Germinal center (tissue), 1 donor: Measurements from ENCODE around the gene VPS36.
A peak's percentile ranks its signal among the peaks of the same experiment; 100 is the strongest.
"Not testable (repeated sequence)": the region's sequence is repeated elsewhere in the genome, so short reads cannot be mapped to it uniquely, and the experiment has no call there.

ENCODE experiments used
- DNase-seq: peaks from one replicate; pipeline ENCODE4 v3.0.0; 2012; ENCODE audit warnings: mixed read lengths, low spot score

The VPS36 gene

GRCh38 chr13:52446265-52446664 is 4.2 kb downstream of the VPS36 start:
- DNase-seq: no peak

GRCh38 chr13:52432456-52432855 is 18.0 kb downstream of the VPS36 start:
- DNase-seq: no peak

GRCh38 chr13:52428295-52428694 is 22.1 kb downstream of the VPS36 start:
- DNase-seq: no peak

- no peak for DNase-seq
Measured at GRCh38 chr13:52421216-52421615, 29.2 kb downstream of the VPS36 start.

- DNase-seq: no peak
Measured at GRCh38 chr13:52419080-52419479, 31.4 kb downstream of the VPS36 start.

- DNase-seq: no peak
Measured at GRCh38 chr13:52414963-52415362, 35.5 kb downstream of the VPS36 start.

- no peak for DNase-seq
Measured at GRCh38 chr13:52414051-52414450, 36.4 kb downstream of the VPS36 start.

- DNase-seq: no peak
Measured at GRCh38 chr13:52412128-52412527, 38.3 kb downstream of the VPS36 start.

- DNase-seq: no peak
Measured at GRCh38 chr13:52411629-52412028, 38.8 kb downstream of the VPS36 start.

- not testable (repeated sequence) for DNase-seq
Measured at GRCh38 chr13:52408071-52408658, 42.3 kb downstream of the VPS36 start.

GRCh38 chr13:52407436-52407835 is 43.0 kb downstream of the VPS36 start:
- DNase-seq: not testable (repeated sequence)

GRCh38 chr13:52406629-52407028 is 43.8 kb downstream of the VPS36 start:
- DNase-seq: no peak

- peak; percentile 10 for DNase-seq
Measured at GRCh38 chr13:52405767-52406494, 44.5 kb downstream of the VPS36 start, which contains the start of gene THSD1. THSD1 (minus strand) TSS chr13:52406172; CDS start chr13:52402600, 3,572 bp downstream.

GRCh38 chr13:52405369-52405766 is 45.1 kb downstream of the VPS36 start:
- DNase-seq: no peak

GRCh38 chr13:52399708-52400107 is 50.7 kb downstream of the VPS36 start:
- no peak for DNase-seq

- DNase-seq: no peak
Measured at GRCh38 chr13:52399046-52399445, 51.4 kb downstream of the VPS36 start.

GRCh38 chr13:52395704-52396103 is 54.7 kb downstream of the VPS36 start:
- no peak for DNase-seq

- no peak for DNase-seq
Measured at GRCh38 chr13:52394586-52394985, 55.8 kb downstream of the VPS36 start.

- no peak for DNase-seq
Measured at GRCh38 chr13:52393572-52394357, 56.7 kb downstream of the VPS36 start.

GRCh38 chr13:52387721-52388120 is 62.7 kb downstream of the VPS36 start:
- DNase-seq: no peak

- no peak for DNase-seq
Measured at GRCh38 chr13:52385870-52386269, 64.6 kb downstream of the VPS36 start.

GRCh38 chr13:52383366-52383765 is 67.1 kb downstream of the VPS36 start:
- DNase-seq: no peak

- no peak for DNase-seq
Measured at GRCh38 chr13:52378312-52378711, 72.1 kb downstream of the VPS36 start.
